Keratinocyte (primary cell): ENCODE data around the gene NOM1. TPM values are rescaled to one million over a fixed set of nuclear protein-coding genes. Genes with fewer than 3 reads are reported as not detected.

Experiments used
- DNase-seq: peaks from one replicate; pipeline ENCODE4 v3.0.0-alpha.2; 2011; ENCODE audit warnings: low read depth, missing footprints, low spot score
- FAIRE-seq: peaks from 2 replicates; lab custom pipeline; 2011; peaks lifted over from hg19 to GRCh38; lab: Jason Lieb, UNC
- H2AFZ ChIP-seq: 2 replicates; pipeline ENCODE4 v1.6.0; 2012; ENCODE audit warnings: low read length, control low read depth, inconsistent platforms; ENCODE audit not compliant: control insufficient read depth
- H3K27ac ChIP-seq: 2 replicates; pipeline ENCODE4 v1.5.1; 2011; ENCODE audit warnings: low read length; ENCODE audit not compliant: control insufficient read depth, insufficient read depth
- H3K27me3 ChIP-seq: 3 replicates; pipeline ENCODE4 v1.6.0; 2011; ENCODE audit warnings: low read length; ENCODE audit not compliant: control insufficient read depth, insufficient read depth; ENCODE audit errors: extremely low read depth
- H3K36me3 ChIP-seq, 2 experiments: 2 replicates in 1 of 2; 3 replicates in 1 of 2; pipeline ENCODE4 v1.5.1; 2011; ENCODE audit warnings: low read length in 2 of 2, mild to moderate bottlenecking in 1 of 2; ENCODE audit not compliant: control insufficient read depth in 2 of 2, insufficient read depth in 2 of 2; ENCODE audit errors: extremely low read depth in 1 of 2
- H3K4me1 ChIP-seq: 3 replicates; pipeline ENCODE4 v1.5.1; 2011; ENCODE audit warnings: low read length; ENCODE audit not compliant: control insufficient read depth, insufficient read depth; ENCODE audit errors: extremely low read depth
- H3K4me2 ChIP-seq: 3 replicates; pipeline ENCODE4 v1.6.0; 2011; ENCODE audit warnings: low read depth, low read length; ENCODE audit not compliant: control insufficient read depth, insufficient read depth; ENCODE audit errors: extremely low read depth
- H3K4me3 ChIP-seq, 3 experiments: fragments of 200-600 bp in 1 of 3; sonication (generic) in 1 of 3; 2 replicates in 2 of 3; 3 replicates in 1 of 3; pipeline ENCODE4 v1.5.1; 2011 to 2016; ENCODE audit warnings: low read length in 3 of 3, mild to moderate bottlenecking in 3 of 3, control low read depth in 2 of 3, inconsistent platforms in 1 of 3, low read depth in 1 of 3, mixed read lengths in 1 of 3, mixed run types in 1 of 3, moderate library complexity in 1 of 3; ENCODE audit not compliant: control insufficient read depth in 2 of 3, insufficient read depth in 2 of 3; ENCODE audit errors: extremely low read depth in 1 of 3
- H3K79me2 ChIP-seq: 2 replicates; pipeline ENCODE4 v1.6.0; 2012; ENCODE audit warnings: low read length; ENCODE audit not compliant: control insufficient read depth, insufficient read depth
- H3K9ac ChIP-seq: 3 replicates; pipeline ENCODE4 v1.6.0; 2011; ENCODE audit warnings: low read length; ENCODE audit not compliant: control insufficient read depth, insufficient read depth; ENCODE audit errors: extremely low read depth
- H3K9me1 ChIP-seq: 3 replicates; pipeline ENCODE4 v1.6.0; 2011; ENCODE audit warnings: low read length; ENCODE audit not compliant: control insufficient read depth, insufficient read depth; ENCODE audit errors: extremely low read depth
- H3K9me3 ChIP-seq: 2 replicates; pipeline ENCODE4 v1.5.1; 2012; ENCODE audit warnings: low read depth, low read length; ENCODE audit not compliant: control insufficient read depth
- H4K20me1 ChIP-seq: 3 replicates; pipeline ENCODE4 v1.6.0; 2011; ENCODE audit warnings: low read length; ENCODE audit not compliant: control insufficient read depth, insufficient read depth; ENCODE audit errors: extremely low read depth
- EZH2 ChIP-seq: IDR thresholded peaks from one replicate; pipeline ENCODE4 v1.6.1; 2012; ENCODE audit warnings: inconsistent platforms, mild to moderate bottlenecking, low read length, moderate library complexity
- dilution Hi-C: fragments of 300-500 bp; cut with MboI; formaldehyde crosslinking; loops from one replicate; pipeline ENCODE4 v1.7.0; 2020; ENCODE audit warnings: low sequenced_read_pairs; ENCODE audit not compliant: extremely low pct_ligation_motif_present
- polyA plus RNA-seq, 5 experiments: library from polyadenylated mRNA; depleted of rRNA in 3 of 5; stranded (reverse) in 3 of 5; stranded (forward) in 1 of 5; unstranded in 1 of 5; fragments of >200 nt; gene quantifications; 1 replicate in 1 of 5; 2 replicates in 3 of 5; 3 replicates in 1 of 5; pipeline versions ENCODE4 v1.2.1 to v1.2.3, GENCODE V29; 2011 to 2012; ENCODE audit warnings: missing spikeins in 2 of 5, low read depth in 1 of 5, low replicate concordance in 1 of 5
- TF ChIP-seq, protein P1 (sequence below), 3 experiments: IDR thresholded peaks in 1 of 3; conservative IDR thresholded peaks in 1 of 3; optimal IDR thresholded peaks in 1 of 3; 2 replicates in 2 of 3; 3 replicates in 1 of 3; pipeline versions ENCODE3 to v1.5.1; 2011; ENCODE audit warnings: low read length in 3 of 3, mild to moderate bottlenecking in 3 of 3, moderate library complexity in 2 of 3, control low read depth in 1 of 3, inconsistent platforms in 1 of 3; ENCODE audit not compliant: insufficient read depth in 2 of 3; ENCODE audit errors: extremely low read depth in 1 of 3

The NOM1 gene
- polyA plus RNA-seq, 1 donor (not counting 4 experiments of a cell fraction or from before 2014, with no cell fraction given), result 17.1 TPM

GRCh38 chr7:157003756-157004520, 54.4 kb downstream of the NOM1 start:
- no peaks in the 10 kb centered on the region for H3K9me1 ChIP-seq
- H3K4me3 ChIP-seq, result peak overlapping the region in 1 of 3 experiments; percentile 34
- no peak overlapping the region for H3K9ac ChIP-seq
- no peaks in the 10 kb centered on the region for H3K79me2 ChIP-seq
- no peaks in the 10 kb centered on the region for H3K36me3 ChIP-seq
- H4K20me1 ChIP-seq, result no peaks in the 10 kb centered on the region
- no peak overlapping the region for H3K27ac ChIP-seq
- peak overlapping the region; percentile 54 for H3K4me2 ChIP-seq
- no peak overlapping the region for H2AFZ ChIP-seq
- no peak for TF ChIP-seq EZH2
- TF ChIP-seq, protein P1, sequence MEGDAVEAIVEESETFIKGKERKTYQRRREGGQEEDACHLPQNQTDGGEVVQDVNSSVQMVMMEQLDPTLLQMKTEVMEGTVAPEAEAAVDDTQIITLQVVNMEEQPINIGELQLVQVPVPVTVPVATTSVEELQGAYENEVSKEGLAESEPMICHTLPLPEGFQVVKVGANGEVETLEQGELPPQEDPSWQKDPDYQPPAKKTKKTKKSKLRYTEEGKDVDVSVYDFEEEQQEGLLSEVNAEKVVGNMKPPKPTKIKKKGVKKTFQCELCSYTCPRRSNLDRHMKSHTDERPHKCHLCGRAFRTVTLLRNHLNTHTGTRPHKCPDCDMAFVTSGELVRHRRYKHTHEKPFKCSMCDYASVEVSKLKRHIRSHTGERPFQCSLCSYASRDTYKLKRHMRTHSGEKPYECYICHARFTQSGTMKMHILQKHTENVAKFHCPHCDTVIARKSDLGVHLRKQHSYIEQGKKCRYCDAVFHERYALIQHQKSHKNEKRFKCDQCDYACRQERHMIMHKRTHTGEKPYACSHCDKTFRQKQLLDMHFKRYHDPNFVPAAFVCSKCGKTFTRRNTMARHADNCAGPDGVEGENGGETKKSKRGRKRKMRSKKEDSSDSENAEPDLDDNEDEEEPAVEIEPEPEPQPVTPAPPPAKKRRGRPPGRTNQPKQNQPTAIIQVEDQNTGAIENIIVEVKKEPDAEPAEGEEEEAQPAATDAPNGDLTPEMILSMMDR (optimal IDR thresholded peaks at IDR 0.05 in 1 of 3, IDR thresholded peaks at IDR 0.05 in 1 of 3, conservative IDR thresholded peaks at IDR 0.05 in 1 of 3; ENCODE audit: extremely low read depth in 1 of 3, insufficient read depth in 2 of 3, low read length in 3 of 3), result no peak
- FAIRE-seq (no peak), DNase-seq (no peak)
- H3K4me1 ChIP-seq, result peaks cover 10% of the 10 kb centered on the region
- H3K27me3 ChIP-seq, result peaks cover 98% of the 10 kb centered on the region
- no peaks in the 10 kb centered on the region for H3K9me3 ChIP-seq
- dilution Hi-C loops, result no loop called here

DNA sequence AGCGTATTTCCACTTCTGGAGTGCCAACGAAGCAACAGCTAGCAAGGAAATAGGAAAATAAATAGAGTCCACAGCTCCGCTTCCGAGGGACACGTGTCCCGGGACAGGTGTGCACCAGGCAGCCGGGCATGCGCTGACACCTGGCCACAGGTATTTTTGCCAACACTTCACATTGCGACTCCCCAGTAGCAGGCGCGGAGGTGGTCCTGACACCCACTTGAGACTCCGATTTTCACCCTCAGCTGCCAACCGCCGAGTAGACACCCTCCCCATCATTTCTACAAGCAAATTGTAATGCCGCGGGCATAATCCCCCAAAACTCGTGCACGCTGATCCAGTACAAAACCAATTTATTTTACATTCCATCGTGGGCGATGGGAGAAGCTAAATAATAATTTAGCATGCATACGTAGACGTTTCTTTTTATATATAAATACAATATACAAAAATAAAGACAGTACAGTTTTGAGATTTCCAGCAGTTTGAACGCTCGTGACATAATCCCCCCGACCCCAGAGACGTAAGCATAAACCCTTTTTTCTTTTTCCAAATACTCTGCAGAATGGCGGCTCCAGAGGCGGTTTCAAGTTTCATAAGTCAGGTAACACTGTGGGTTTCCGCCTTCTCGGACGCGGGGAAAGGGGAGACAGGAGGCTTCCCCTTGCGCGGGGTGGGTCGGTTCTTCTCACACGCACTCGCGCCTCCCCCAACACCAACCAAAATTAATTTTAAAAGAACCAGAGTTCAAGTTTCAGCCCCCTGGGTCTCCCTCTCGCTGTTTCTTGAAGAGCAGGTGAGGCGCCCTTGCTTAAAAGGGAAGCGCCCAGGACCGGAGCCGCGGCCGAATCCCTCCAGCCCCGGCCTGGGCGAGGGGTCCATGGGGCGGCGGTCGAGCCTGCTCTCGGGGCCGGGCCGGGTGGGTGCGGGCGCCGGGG, 55.3 kb downstream of the NOM1 start:
- Histone ChIP-seq H3K9me3 (no peaks in the 10 kb centered on the region), H3K79me2 (no peaks in the 10 kb centered on the region), H3K9me1 (no peaks in the 10 kb centered on the region), H3K27ac (no peak overlapping the region), H3K36me3 (no peaks in the 10 kb centered on the region), H3K4me3 (no peak overlapping the region), H3K27me3 (peaks cover 97% of the 10 kb centered on the region), H2AFZ (no peak overlapping the region), H3K4me1 (peaks cover 10% of the 10 kb centered on the region), H3K9ac (no peak overlapping the region), H3K4me2 (peak overlapping the region; percentile 54), H4K20me1 (no peaks in the 10 kb centered on the region)
- peak; percentile 100 for TF ChIP-seq EZH2
- TF ChIP-seq, protein P1 (optimal IDR thresholded peaks at IDR 0.05 in 1 of 3, IDR thresholded peaks at IDR 0.05 in 1 of 3, conservative IDR thresholded peaks at IDR 0.05 in 1 of 3; ENCODE audit: extremely low read depth in 1 of 3, insufficient read depth in 2 of 3, low read length in 3 of 3), result no peak
- dilution Hi-C loops, result no loop called here
- DNase-seq (no peak), FAIRE-seq (no peak)
